ENCODE results near the gene DCLRE1C.
A peak's percentile ranks its signal among the peaks of the same experiment; 100 is the strongest.
"Not testable (repeated sequence)": the region's sequence is repeated elsewhere in the genome, so short reads cannot be mapped to it uniquely, and the experiment has no call there.

The DCLRE1C gene

DNA sequence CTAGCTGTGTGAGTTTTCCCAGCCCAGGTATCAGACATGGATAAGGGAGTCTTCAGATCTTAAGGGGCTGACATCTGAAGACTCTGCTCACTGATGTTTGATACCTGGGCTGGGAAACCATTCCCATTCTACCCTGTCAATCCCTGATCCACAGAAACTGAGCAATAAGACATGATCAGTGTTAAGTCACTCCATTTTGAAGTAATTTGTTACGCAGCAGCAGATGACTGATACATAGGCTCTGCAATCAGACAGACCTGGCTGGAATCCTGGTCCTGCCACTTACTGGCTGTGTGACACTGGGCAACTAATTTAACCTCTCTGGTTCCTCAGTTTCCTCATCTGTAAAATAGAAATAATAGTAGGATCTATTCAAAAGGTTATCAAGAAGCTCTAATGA lies 6.6 kb downstream of the DCLRE1C start:
- no peak for DNase-seq (ENCODE audit: insufficient read length, low spot score)
- FAIRE-seq, result no peak

DNA sequence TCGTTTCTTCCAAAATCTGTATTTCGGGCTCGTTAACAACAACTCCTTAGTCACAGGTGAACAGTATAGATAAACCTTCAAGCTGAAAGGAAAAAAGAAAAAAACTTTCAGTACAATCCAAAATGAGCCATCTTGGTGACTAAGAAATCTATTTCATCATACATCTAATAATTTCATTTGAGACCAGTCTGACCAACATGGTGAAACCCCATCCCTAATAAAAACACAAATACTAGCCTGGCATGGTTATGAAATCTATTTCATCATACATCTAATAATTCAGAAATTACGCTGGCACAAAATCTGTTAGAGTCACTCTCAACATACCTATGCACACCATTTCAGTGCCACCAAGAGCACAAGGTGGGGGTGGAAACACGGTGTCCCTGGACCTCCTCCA lies 8.8 kb downstream of the DCLRE1C start:
- no peak for FAIRE-seq

DNA sequence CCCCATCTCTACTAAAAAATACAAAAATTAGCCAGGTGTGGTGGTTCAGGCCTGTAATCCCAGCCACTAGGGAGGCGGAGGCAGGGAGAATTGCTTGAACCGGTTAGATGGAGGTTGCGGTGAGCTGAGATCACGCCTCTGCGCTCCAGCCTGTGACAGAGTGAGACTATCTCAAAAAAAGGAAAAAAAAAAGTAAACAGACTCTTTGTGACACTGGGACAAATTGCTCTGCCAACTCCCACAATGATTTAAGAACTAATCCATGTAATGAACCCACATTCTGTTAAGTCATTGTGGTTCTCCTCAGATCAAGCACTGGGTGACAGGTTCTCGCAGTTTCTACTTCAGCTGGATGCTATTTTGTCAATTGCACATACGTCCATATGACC lies 11.0 kb downstream of the DCLRE1C start:
- FAIRE-seq; DNase-seq (ENCODE audit: insufficient read length, low spot score): not testable (repeated sequence)

More for the DNA sequence above, 8.8 kb downstream of the DCLRE1C start:
- DNase-seq (ENCODE audit: insufficient read length, low spot score), result no peak

DNA sequence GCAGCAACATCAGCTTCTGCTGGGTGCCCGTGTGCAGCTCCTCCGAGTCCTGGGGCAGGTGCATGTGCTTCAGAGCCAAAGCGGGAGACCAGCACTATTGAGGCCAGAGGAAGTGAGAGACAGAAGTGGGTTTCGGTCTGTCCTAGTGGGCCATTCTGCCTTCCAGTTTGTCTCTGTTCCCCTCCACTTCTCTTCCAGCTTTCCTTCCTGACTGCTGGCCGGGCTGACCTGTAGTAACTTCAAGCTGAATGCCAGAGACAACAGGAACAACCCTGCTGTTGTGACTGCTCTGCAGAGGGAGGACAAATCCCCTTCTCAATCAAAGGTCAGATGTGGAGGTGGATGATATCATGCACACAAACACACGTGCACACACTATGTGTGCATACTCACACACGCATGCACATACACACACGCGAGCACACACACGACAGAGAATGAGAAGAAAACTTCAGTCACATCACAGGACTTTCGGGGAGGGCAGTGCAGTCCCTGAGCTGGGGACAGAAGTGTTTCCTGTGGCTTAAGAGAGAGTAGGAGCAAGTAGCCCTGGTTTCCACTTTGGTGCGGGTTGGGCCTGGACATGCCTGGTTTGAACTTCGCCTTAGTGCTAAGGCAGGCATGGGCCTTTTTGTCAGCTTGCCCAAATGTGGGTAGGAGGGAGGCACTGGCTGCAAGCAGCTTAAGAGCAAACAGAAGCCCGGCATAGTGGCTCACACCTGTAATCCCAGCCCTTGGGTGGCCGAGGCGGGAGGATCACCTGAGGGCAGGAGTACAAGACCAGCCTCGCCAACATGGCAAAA lies 11.5 kb downstream of the DCLRE1C start:
- not testable (repeated sequence) for DNase-seq (ENCODE audit: insufficient read length, low spot score)
- peak; percentile 91 for FAIRE-seq

DNA sequence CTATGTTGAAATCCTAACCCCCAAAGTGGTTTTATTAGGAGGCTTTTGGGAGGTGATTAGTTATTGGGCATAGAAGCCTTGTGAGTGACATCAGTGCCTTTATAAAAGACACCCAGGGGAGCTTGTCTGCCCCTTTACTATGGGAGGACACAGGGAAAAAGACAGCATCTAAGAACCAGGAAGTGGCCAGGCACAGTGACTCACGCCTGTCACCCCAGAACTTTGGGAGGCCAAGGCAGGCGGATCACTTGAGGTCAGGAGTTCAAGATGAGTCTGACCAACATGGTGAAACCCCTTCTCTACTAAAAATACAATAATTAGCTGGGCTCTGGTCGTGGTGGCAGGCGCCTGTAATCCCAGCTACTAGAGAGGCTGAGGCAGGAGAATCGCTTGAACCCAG lies 14.9 kb downstream of the DCLRE1C start:
- not testable (repeated sequence) for FAIRE-seq; DNase-seq (ENCODE audit: insufficient read length, low spot score)

DNA sequence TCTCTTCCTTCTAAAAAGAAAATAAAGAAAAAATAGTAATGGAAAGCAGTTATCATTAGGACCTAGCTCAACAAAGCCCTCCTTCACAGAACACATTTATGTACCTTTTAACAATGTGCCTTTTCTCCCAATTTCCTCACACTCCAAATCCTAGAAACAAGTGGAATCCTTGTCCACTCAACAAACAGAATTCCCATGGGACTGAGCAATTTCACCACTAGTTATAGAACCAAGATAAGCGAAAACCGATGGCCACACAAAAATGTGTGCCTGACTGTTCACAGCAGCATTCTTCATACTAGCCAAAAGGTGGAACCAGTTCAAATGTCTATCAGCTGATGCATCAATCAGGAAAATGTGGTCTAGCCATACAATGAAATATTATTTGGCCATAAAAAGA lies 17.3 kb downstream of the DCLRE1C start:
- FAIRE-seq (no peak), DNase-seq (ENCODE audit: insufficient read length, low spot score) (no peak)

DNA sequence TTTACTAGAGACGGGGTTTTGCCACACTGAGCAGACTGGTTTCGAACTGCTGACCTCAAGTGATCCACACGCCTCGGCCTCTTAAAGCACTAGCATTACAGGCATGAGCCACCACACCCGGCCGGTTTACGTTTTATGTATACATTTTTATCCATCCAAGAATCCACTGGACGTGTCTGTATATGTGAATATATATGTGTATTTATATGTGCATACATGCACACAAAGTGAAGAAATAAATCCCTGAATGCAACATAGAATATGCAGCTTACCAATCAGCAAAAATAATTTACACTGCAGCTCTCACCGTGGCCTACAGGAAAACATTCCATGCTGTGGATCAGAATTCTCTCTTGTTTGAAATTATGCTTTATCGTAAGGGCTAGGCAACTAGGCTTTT lies 23.3 kb downstream of the DCLRE1C start:
- FAIRE-seq, result no peak
- DNase-seq (ENCODE audit: insufficient read length, low spot score), result no peak

DNA sequence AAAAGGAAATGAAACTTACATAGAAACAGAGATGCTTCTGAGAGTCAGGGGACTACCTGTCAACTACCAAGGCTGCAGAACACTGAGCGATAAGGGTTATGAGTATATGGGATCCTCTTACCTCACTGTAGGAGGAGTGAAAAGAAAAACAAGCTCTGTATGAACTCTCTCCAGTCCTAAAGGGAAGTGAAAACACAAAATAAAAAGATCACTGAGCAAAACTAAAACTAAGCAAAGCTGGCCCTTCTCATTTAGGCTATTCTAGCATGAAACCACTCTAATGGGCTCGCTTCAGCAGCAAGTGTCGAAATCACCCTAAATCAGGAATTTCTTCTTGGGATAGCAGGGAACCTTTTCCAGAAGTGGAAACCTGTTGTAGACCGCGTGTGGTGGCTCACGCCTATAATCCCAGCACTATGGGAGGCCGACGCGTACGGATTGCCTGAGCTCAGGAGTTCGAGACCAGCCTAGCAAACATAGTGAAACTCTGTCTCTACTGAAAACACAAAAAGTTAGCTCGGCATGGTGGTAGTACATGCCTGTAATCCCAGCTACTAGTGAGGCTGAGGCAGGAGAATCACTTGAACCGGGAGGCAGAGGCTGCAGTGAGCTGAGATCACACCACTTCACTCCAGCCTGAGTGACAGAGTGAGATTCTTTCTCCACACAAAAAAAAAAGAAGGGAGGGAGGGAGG lies 27.0 kb downstream of the DCLRE1C start:
- FAIRE-seq, result no peak

DNA sequence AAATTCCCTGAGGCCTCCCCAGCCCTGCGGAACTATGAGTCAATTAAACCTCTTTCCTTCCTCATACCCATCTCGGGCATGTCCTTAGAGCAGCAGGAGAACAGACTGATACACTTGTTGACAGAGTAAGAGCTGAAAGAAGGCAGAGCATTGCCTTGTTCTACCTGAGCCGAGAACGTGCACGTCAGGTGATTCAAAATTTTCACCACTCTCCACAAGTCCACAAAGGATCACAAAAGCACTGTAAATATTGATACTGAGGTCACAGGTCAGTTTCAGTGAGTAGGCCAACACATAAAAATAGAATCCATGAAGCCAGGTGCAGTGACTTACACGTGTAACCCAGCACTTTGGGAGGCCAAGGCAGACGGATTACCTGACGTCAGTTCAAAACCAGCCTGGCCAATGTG lies 27.8 kb downstream of the DCLRE1C start:
- no peak for FAIRE-seq
- DNase-seq (ENCODE audit: insufficient read length, low spot score), result no peak

More for the DNA sequence above, 27.0 kb downstream of the DCLRE1C start:
- no peak for DNase-seq (ENCODE audit: insufficient read length, low spot score)

DNA sequence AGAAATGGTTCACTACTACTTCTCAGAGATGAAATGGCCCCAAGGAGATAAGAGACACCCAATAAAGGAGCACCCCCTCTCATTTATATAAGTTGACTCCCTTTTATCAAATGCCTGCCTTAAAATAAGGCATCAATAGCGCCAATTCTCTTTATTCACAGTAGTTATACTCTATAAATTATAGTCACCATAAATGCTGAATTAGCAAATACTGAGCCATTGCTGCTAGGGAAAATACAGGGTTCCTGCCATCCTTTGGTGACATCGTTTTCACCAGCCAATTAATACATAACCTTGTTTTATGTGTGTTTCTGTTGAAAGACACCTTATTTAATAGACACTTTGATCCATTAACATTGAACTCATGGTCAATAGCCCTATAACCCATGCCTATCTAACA lies 28.6 kb downstream of the DCLRE1C start:
- DNase-seq (ENCODE audit: insufficient read length, low spot score), result no peak
- FAIRE-seq, result no peak

DNA sequence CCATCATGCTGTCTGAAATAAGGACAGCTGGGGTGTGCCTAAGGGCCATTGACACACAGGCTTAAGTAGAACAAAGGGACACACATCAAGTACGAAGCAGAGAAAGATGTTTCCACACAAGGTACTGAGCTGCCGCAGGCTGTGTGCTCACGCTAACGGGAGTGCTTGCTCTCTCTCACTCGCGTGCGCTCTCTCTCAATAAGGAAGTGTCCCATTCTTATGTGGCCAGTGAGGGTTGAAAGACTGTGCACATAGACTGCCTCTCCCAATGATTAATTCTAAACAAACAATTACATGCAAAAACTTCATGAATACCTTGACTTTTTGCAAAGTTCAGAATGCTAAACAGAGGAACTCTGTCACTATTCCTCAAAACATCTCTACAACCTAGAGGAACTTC lies 29.9 kb downstream of the DCLRE1C start:
- DNase-seq (ENCODE audit: insufficient read length, low spot score), result no peak
- no peak for FAIRE-seq

DNA sequence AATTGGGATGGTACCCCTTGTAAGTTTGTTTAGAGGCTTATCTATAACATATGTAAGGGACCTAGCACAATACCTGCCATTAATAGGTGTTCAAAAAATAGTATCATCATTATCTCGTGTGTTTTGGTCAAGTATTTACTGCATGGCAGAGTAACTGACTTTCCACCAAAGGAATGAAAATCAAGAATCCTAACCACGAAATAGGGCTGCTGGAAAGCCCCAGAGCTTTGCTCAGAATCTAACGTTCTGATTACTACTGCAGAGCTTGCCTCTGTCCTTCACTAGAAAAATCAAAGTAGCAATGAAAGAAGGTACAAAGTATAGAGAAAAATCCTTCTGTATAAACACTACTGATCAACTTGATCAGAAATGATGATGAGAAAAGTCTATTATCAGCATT lies 34.9 kb downstream of the DCLRE1C start:
- FAIRE-seq, result no peak

DNA sequence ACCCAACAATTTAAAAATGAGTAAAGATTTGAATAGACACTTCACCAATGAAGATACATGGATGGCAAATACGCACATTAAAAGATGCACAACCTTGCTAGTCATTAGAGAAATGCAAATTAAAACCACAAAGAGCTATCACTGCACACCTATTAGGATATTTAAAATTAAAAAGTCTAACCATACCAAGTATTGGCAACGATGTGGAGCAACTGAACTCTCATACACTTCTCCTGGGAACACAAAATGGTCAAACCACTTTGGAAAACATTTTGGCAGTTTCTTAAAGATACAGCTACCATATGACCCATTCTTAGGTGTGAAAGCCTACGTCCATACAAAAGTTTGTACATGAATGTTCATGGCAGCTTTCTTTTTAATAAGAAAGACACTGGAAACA lies 36.1 kb downstream of the DCLRE1C start:
- DNase-seq (ENCODE audit: insufficient read length, low spot score), result no peak
- FAIRE-seq, result no peak

More for the DNA sequence above, 34.9 kb downstream of the DCLRE1C start:
- no peak for DNase-seq (ENCODE audit: insufficient read length, low spot score)

DNA sequence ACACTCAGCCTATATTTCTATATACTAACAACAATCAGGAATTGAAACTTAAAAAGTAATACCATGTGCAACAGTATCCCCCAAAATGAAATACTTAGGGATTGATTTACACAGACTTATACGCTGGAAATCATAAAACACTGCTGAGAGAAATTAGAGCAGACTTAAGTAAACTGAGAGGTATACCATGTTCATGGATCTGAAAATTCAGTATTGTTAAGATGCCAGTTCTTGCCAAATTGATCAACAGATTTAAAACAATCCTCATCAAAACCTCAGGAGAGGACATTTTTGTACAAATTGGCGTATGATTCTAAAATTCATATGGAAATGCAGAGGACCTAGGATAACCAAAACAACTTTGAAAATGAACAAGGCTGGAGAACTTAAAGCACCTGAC lies 37.3 kb downstream of the DCLRE1C start:
- no peak for DNase-seq (ENCODE audit: insufficient read length, low spot score)
- FAIRE-seq, result no peak

DNA sequence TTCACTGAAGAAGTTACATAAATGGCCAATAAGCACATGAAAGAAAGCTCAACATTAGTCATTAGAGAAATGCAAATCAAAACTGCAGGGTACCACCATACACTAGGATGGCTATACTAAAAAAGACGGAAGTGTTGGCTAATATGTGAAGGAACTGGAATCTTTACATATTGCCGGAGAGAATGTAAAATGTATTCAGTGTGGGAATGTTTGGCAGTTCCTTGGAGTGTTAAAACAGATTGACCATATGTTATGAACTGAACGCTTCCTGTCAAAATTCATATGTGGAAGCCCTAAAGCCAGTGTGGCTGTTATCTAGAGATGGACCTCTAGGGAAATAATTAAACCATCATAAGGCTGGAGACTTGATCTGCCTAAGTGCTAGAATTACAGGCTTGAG lies 42.1 kb downstream of the DCLRE1C start:
- FAIRE-seq (no peak), DNase-seq (ENCODE audit: insufficient read length, low spot score) (no peak)

DNA sequence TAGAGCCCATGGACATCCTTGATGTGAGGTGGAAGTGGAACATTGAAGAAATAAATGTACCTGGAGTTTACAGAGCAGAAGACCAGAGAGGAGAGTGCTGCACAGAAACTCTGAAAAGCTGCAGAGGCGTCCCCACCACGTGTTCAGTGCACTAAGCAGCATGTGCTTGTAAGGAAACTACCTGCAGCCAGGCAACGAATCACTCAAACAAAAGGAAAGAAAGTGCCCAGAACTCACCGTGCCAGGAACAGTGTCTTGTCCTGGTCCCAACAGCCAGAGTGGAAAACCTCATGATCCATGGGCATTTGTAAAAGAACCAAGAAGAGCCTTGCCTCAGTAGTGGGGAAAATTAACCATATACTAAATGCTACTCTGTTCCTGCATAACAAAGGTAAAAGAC lies 42.9 kb downstream of the DCLRE1C start:
- FAIRE-seq (no peak), DNase-seq (ENCODE audit: insufficient read length, low spot score) (no peak)

DNA sequence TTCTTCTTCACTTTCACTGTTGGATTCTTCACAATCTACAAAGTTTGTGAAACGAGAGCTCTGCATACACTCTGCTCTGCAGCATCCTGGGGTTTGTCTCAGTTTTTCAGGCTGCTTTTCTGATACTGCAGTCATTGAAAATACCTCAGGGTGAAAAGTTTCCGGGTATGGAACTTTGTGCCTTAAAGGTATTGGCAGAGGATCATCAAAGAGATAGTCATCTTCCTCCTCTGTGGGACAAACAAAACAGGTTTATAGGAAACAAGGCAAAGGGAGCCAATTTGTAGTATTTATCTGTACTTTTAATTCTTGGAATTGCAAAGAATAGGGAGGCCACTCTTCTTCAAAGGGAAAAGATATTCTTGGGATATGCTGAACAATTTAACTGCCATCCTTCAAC lies 44.8 kb downstream of the DCLRE1C start:
- FAIRE-seq, result no peak
- DNase-seq (ENCODE audit: insufficient read length, low spot score), result no peak

DNA sequence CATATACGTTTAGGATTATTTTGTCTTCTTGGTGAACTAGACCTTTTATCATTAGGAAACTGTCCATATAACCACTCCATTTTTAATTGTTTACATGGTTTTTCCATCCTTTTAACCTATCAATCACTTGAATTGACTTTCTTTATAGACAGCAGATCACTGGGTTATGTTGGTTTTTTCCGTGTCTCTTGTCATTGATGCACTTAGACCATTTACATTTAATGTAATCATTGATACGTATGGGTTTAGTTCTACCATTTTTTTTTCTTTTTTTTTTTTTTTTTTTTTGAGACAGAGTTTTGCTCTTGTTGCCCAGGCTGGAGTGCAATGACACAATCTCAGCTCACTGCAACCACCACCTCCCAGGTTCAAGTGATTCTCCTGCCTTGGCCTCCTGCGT lies 46.3 kb downstream of the DCLRE1C start:
- DNase-seq (ENCODE audit: insufficient read length, low spot score), result not testable (repeated sequence)

DNA sequence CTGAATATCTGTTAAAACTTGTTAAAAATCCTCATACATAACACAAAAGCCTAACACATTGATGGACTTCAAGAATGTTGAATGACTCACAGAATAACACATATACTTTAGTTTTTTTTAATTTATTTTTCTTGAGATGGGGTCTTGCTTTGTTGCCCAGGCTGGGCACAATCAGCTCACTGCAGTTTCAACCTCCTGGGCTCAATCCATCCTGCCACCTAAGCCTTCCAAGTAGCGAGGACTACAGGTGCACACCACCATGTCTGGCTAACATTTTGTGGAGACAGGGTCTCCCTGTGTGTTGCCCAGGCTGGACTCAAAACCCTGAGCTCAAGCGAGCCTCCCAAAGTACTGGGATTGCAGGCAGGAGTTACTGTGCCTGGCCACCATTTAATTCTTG lies 47.1 kb downstream of the DCLRE1C start:
- FAIRE-seq, result no peak
- no peak for DNase-seq (ENCODE audit: insufficient read length, low spot score)

More for the DNA sequence above, 46.3 kb downstream of the DCLRE1C start:
- not testable (repeated sequence) for FAIRE-seq

DNA sequence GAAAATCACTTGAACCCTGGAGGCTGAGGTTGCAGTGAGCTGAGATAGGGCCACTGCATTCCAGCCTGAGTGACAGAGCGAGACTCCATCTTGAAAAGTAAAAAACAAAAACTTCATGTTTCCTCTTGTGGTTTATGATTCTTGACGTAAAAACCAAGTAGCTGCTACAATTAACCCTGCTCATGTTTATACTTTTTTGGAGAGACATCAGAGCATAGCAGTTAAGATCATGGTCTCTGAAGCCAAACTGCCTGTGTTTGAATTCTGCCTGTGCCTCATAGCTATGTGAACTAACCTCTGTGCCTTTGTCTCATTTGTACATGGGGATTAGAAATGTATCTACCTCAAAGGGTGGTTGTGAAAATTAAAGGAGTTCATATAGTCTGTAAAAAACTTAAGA lies 48.0 kb downstream of the DCLRE1C start:
- FAIRE-seq, result no peak
- no peak for DNase-seq (ENCODE audit: insufficient read length, low spot score)

DNA sequence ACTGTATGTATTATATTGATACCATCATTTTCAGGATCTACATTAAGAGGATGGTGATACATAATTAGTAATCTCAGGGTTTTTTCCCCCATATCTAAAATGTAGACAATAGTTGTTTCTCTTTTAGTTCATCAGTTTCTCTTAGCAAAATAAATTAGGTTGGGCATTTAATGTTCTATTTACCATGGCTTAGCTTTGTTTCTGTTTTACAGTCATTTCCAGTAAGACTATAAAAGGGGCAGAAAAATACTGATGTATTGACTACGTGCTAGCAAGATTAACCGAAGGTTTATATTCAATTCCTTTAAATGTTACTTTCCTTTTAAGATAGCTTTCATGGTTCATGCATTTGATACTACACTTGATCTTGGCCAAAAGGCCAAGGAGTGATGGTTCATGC lies 49.0 kb downstream of the DCLRE1C start:
- DNase-seq (ENCODE audit: insufficient read length, low spot score) (no peak), FAIRE-seq (no peak)

DNA sequence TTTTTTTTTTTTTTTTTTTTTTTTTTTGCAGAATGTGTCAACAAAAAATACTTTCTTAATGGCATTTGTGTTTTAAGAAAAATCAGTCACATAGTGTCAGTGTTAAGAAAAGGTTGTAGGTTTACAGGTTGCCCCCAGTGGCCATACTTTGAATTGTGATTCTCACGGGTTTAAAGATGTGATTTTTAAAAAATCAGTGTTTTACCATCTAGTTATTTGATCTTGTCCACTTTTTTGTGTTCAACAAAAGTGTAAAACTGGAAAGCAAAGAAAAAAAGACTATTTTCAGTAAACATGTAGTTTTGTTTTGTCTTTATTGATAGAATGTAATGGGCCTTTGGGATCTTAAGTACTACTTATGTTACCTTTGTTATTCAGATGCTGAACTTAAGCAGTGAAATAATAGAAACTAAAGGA lies 49.6 kb downstream of the DCLRE1C start:
- FAIRE-seq, result no peak
- DNase-seq (ENCODE audit: insufficient read length, low spot score), result peak; percentile 26
